Testis (tissue), 3 donors: ENCODE data around the gene KMT5C. TPM values are rescaled to one million over a fixed set of nuclear protein-coding genes. Genes with fewer than 3 reads are reported as not detected.
"Not testable (repeated sequence)": the region's sequence is repeated elsewhere in the genome, so short reads cannot be mapped to it uniquely, and the experiment has no call there.

Source experiments
- DNase-seq: peaks from one replicate; pipeline ENCODE4 v3.0.0-alpha.2; 2019
- H3K27ac ChIP-seq, 2 donors: fragments of 200-600 bp; sonication (generic); one replicate each; pipeline ENCODE4 v1.5.1; 2019
- H3K27me3 ChIP-seq: fragments of 200-600 bp; sonication (generic); one replicate; pipeline ENCODE4 v1.5.1; 2019
- H3K36me3 ChIP-seq: fragments of 200-600 bp; sonication (generic); one replicate; pipeline ENCODE4 v1.5.1; 2017; ENCODE audit warnings: low read depth; ENCODE audit errors: missing control alignments
- H3K4me1 ChIP-seq: fragments of 200-600 bp; sonication (generic); one replicate; pipeline ENCODE4 v1.5.1; 2019
- H3K4me3 ChIP-seq, 2 donors: fragments of 200-600 bp; sonication (generic); one replicate each; pipeline ENCODE4 v1.5.1; 2017 to 2019
- H3K9me3 ChIP-seq: fragments of 200-600 bp; sonication (generic); one replicate; pipeline ENCODE4 v1.5.1; 2017
- CTCF ChIP-seq, 3 experiments: fragments of 450-650 bp in 2 of 3; fragments of 200-600 bp in 1 of 3; sonication (generic) in 1 of 3; IDR thresholded peaks; one replicate each; pipeline ENCODE4 v1.5.1; 2016 to 2019; ENCODE audit warnings: antibody characterized with exemption in 3 of 3, mild to moderate bottlenecking in 2 of 3, moderate library complexity in 1 of 3
- POLR2A ChIP-seq: fragments of 450-650 bp; IDR thresholded peaks from one replicate; pipeline ENCODE4 v1.6.1; 2017; ENCODE audit warnings: antibody characterized with exemption, mild to moderate bottlenecking, moderate library complexity
- WGBS, 2 donors: methylation state at CpG; one replicate each; pipeline ENCODE4 v1.1.5; 2018; 5-methylcytosine and 5-hydroxymethylcytosine counted together
- intact Hi-C: fragments of 100-400 bp; cut with DNase I; formaldehyde crosslinking; loops from one replicate; pipeline ENCODE4 v1.15.1; 2023; ENCODE audit warnings: low total_unique reads
- polyA plus RNA-seq: library from polyadenylated mRNA; stranded (reverse); fragments of 350-450 nt; fragmentation: Illumina TruSeq; extraction: RNeasy Lipid Tissue Mini Kit (QIAGEN cat#74804); gene quantifications from one replicate; pipeline ENCODE4 v1.2.3, GENCODE V29; 2014; ENCODE audit warnings: low read depth, low replicate concordance; ENCODE audit not compliant: insufficient read depth
- total RNA-seq, 2 donors: library from RNA; depleted of rRNA; stranded (reverse); fragments of >200 nt; gene quantifications; one replicate each; pipeline ENCODE4 v1.2.3, GENCODE V29; 2016

Gene KMT5C
- total and polyA plus RNA-seq, 3 donors from 2014 or later: 14.6 to 62.9 (median 48.8) TPM

- Histone ChIP-seq H3K27ac (no peak overlapping the region), H3K4me1 (no peaks in the 10 kb centered on the region), H3K4me3 (no peak overlapping the region), H3K36me3 (no peaks in the 10 kb centered on the region), H3K27me3 (no peaks in the 10 kb centered on the region), H3K9me3 (no peaks in the 10 kb centered on the region)
- intact Hi-C loops: no loop called here
- TF ChIP-seq POLR2A: no peak
- DNase-seq: no peak
- WGBS, 2 donors: 75 to 86% methylated on average over 6 to 9 of the region's 9 CpGs
Observed at GRCh38 chr19:55321466-55322137, 18.1 kb upstream of the KMT5C start.

- H3K9me3 ChIP-seq: no peaks in the 10 kb centered on the region
- intact Hi-C loops: no loop called here
- no peaks in the 10 kb centered on the region for H3K4me1 ChIP-seq
- no peak for DNase-seq
- TF ChIP-seq POLR2A (no peak), CTCF (IDR thresholded peaks at IDR 0.05) (no peak)
- 79 to 80% methylated on average over 10 to 12 of the region's 12 CpGs for WGBS, 2 donors
- no peaks in the 10 kb centered on the region for H3K36me3 ChIP-seq
- H3K4me3 ChIP-seq: no peak overlapping the region
- no peak overlapping the region for H3K27ac ChIP-seq
- no peaks in the 10 kb centered on the region for H3K27me3 ChIP-seq
Observed at GRCh38 chr19:55322204-55322885, 17.3 kb upstream of the KMT5C start.

GRCh38 chr19:55324662-55325061 lies 15.0 kb upstream of the KMT5C start:
- DNase-seq: no peak
- H3K27ac ChIP-seq: no peak overlapping the region
- H3K27me3 ChIP-seq: no peaks in the 10 kb centered on the region
- no peak overlapping the region for H3K4me3 ChIP-seq
- H3K9me3 ChIP-seq: no peaks in the 10 kb centered on the region
- H3K4me1 ChIP-seq: no peaks in the 10 kb centered on the region
- H3K36me3 ChIP-seq: no peaks in the 10 kb centered on the region
- WGBS, 2 donors: 85 to 94% methylated on average over 6 of the region's 6 CpGs
- TF ChIP-seq CTCF (IDR thresholded peaks at IDR 0.05) (no peak), POLR2A (no peak)
- intact Hi-C loops: no loop called here

- TF ChIP-seq CTCF (IDR thresholded peaks at IDR 0.05) (no peak), POLR2A (no peak)
- no peaks in the 10 kb centered on the region for H3K9me3 ChIP-seq
- no peak within 1 kb of the TSS for H3K27ac ChIP-seq
- H3K4me3 ChIP-seq: no peak within 1 kb of the TSS
- intact Hi-C loops: no loop called here
- no peaks in the 10 kb centered on the region for H3K36me3 ChIP-seq
- no peaks in the 10 kb centered on the region for H3K4me1 ChIP-seq
- WGBS, 2 donors: 82 to 85% methylated on average over 13 to 14 of the region's 14 CpGs
- H3K27me3 ChIP-seq: no peaks in the 10 kb centered on the region
- DNase-seq: no peak
Observed at GRCh38 chr19:55325172-55325571, 14.5 kb upstream of the KMT5C start, which contains the start of gene TMEM150B. TSS of gene TMEM150B (minus strand) at chr19:55325341. CDS start at chr19:55321036, 4,305 bp downstream.

GRCh38 chr19:55328774-55329318 lies 10.8 kb upstream of the KMT5C start:
- WGBS, 2 donors: 80 to 86% methylated on average over 4 of the region's 4 CpGs

GRCh38 chr19:55329791-55330190 lies 9.9 kb upstream of the KMT5C start:
- H3K27me3 ChIP-seq, H3K36me3 ChIP-seq, H3K27ac ChIP-seq, H3K4me3 ChIP-seq, DNase-seq, intact Hi-C loops, H3K4me1 ChIP-seq, H3K9me3 ChIP-seq: not testable (repeated sequence)
- 90 to 92% methylated on average over 6 of the region's 6 CpGs for WGBS, 2 donors

More at GRCh38 chr19:55328774-55329318, 10.8 kb upstream of the KMT5C start:
- DNase-seq, H3K4me3 ChIP-seq, H3K4me1 ChIP-seq, H3K36me3 ChIP-seq, intact Hi-C loops, H3K9me3 ChIP-seq, H3K27me3 ChIP-seq, H3K27ac ChIP-seq: not testable (repeated sequence)
